ENCODE data around the gene VPS18.

Gene VPS18

GRCh38 chr15:40886586-40886985 is 7.7 kb upstream of the VPS18 start:
- no peak; the same call in 2 of the 3 replicates for ATAC-seq
- TF ChIP-seq ZC3H10 (CRISPR knock-in tag; IDR thresholded peaks at IDR 0.05): no peak
- TF ChIP-seq ARNTL (CRISPR knock-in tag; IDR thresholded peaks at IDR 0.05; ENCODE audit: borderline replicate concordance, low read depth): no peak
- TF ChIP-seq ESRRG (CRISPR knock-in tag; IDR thresholded peaks at IDR 0.05): no peak
- TF ChIP-seq, protein P1, sequence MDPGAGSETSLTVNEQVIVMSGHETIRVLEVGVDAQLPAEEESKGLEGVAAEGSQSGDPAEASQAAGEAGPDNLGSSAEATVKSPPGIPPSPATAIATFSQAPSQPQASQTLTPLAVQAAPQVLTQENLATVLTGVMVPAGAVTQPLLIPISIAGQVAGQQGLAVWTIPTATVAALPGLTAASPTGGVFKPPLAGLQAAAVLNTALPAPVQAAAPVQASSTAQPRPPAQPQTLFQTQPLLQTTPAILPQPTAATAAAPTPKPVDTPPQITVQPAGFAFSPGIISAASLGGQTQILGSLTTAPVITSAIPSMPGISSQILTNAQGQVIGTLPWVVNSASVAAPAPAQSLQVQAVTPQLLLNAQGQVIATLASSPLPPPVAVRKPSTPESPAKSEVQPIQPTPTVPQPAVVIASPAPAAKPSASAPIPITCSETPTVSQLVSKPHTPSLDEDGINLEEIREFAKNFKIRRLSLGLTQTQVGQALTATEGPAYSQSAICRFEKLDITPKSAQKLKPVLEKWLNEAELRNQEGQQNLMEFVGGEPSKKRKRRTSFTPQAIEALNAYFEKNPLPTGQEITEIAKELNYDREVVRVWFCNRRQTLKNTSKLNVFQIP (CRISPR knock-in tag; IDR thresholded peaks at IDR 0.05; ENCODE audit: borderline replicate concordance, low read depth): no peak
- no peak for TF ChIP-seq PATZ1 (CRISPR knock-in tag; IDR thresholded peaks at IDR 0.05; ENCODE audit: borderline replicate concordance)
- no peak for TF ChIP-seq ZFP30 (CRISPR knock-in tag; IDR thresholded peaks at IDR 0.05)
- no peak for TF ChIP-seq SNAI2 (CRISPR knock-in tag; IDR thresholded peaks at IDR 0.05)
- no peak for TF ChIP-seq CREB5 (CRISPR knock-in tag; IDR thresholded peaks at IDR 0.05; ENCODE audit: low read depth)
- TF ChIP-seq OSR1 (CRISPR knock-in tag; IDR thresholded peaks at IDR 0.05): no peak
- TF ChIP-seq TOX (CRISPR knock-in tag; IDR thresholded peaks at IDR 0.05; ENCODE audit: borderline replicate concordance): no peak
- TF ChIP-seq, protein P2, sequence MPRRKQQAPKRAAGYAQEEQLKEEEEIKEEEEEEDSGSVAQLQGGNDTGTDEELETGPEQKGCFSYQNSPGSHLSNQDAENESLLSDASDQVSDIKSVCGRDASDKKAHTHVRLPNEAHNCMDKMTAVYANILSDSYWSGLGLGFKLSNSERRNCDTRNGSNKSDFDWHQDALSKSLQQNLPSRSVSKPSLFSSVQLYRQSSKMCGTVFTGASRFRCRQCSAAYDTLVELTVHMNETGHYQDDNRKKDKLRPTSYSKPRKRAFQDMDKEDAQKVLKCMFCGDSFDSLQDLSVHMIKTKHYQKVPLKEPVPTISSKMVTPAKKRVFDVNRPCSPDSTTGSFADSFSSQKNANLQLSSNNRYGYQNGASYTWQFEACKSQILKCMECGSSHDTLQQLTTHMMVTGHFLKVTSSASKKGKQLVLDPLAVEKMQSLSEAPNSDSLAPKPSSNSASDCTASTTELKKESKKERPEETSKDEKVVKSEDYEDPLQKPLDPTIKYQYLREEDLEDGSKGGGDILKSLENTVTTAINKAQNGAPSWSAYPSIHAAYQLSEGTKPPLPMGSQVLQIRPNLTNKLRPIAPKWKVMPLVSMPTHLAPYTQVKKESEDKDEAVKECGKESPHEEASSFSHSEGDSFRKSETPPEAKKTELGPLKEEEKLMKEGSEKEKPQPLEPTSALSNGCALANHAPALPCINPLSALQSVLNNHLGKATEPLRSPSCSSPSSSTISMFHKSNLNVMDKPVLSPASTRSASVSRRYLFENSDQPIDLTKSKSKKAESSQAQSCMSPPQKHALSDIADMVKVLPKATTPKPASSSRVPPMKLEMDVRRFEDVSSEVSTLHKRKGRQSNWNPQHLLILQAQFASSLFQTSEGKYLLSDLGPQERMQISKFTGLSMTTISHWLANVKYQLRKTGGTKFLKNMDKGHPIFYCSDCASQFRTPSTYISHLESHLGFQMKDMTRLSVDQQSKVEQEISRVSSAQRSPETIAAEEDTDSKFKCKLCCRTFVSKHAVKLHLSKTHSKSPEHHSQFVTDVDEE (CRISPR knock-in tag; IDR thresholded peaks at IDR 0.05): no peak
- TF ChIP-seq GLIS3 (CRISPR knock-in tag; IDR thresholded peaks at IDR 0.05): no peak
- TF ChIP-seq TCF4 (CRISPR knock-in tag; IDR thresholded peaks at IDR 0.05; ENCODE audit: borderline replicate concordance): no peak
- TF ChIP-seq PPARA (CRISPR knock-in tag; IDR thresholded peaks at IDR 0.05; ENCODE audit: borderline replicate concordance): no peak
- no peak for TF ChIP-seq ZNF8 (CRISPR knock-in tag; IDR thresholded peaks at IDR 0.05)
- no peak for TF ChIP-seq BACH2 (CRISPR knock-in tag; IDR thresholded peaks at IDR 0.05; ENCODE audit: borderline replicate concordance)
- no peak for TF ChIP-seq ZFP3 (CRISPR knock-in tag; IDR thresholded peaks at IDR 0.05)
- TF ChIP-seq, protein P3, sequence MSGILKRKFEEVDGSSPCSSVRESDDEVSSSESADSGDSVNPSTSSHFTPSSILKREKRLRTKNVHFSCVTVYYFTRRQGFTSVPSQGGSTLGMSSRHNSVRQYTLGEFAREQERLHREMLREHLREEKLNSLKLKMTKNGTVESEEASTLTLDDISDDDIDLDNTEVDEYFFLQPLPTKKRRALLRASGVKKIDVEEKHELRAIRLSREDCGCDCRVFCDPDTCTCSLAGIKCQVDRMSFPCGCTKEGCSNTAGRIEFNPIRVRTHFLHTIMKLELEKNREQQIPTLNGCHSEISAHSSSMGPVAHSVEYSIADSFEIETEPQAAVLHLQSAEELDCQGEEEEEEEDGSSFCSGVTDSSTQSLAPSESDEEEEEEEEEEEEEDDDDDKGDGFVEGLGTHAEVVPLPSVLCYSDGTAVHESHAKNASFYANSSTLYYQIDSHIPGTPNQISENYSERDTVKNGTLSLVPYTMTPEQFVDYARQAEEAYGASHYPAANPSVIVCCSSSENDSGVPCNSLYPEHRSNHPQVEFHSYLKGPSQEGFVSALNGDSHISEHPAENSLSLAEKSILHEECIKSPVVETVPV (CRISPR knock-in tag; IDR thresholded peaks at IDR 0.05): no peak

DNA sequence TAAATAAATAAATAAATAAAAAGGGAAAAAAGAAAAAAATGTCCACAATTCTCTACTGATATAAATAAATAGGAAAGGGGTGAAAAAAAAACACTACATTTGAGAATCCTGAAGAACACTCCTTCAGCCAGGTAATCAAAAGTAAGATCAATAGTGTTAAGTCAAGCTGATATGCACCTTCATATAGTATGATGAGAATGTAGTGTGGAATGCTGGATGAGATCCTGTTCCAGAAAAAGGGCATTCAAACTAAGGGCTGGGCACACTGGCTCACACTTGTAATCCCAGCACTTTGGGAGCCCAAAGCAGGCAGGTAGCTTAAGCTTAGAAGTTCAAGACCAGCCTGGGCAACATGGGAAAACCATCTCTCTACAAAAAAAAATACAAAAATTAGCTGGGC is 5.1 kb upstream of the VPS18 start:
- ATAC-seq: no peak
- TF ChIP-seq CSDC2 (CRISPR knock-in tag; IDR thresholded peaks at IDR 0.05) (no peak), ZNF8 (CRISPR knock-in tag; IDR thresholded peaks at IDR 0.05) (no peak), ZFP3 (CRISPR knock-in tag; IDR thresholded peaks at IDR 0.05) (no peak), GLIS3 (CRISPR knock-in tag; IDR thresholded peaks at IDR 0.05) (no peak), ZNF70 (CRISPR knock-in tag; IDR thresholded peaks at IDR 0.05) (no peak)
- TF ChIP-seq, protein P3 (CRISPR knock-in tag; IDR thresholded peaks at IDR 0.05): no peak

DNA sequence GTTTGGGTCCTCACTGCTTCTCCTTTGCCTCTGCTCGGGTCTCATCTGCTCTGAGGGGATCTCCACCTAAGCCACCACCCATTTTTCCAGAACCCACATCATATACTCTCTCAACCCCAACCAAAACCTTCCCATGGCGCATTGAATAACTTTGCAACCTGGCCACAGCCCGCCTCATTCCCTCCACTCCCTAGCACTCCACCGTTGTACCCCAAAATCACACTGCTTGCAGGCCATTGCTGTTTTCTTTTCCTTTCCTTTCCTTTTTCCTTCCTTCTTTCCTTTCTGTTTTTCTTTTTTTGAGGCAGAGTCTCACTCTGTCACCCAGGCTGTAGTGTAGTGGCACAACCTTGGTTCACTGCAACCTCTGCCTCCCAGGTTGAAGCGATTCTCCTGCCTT is 3.1 kb upstream of the VPS18 start:
- ATAC-seq: no peak
- no peak for TF ChIP-seq ZNF565 (CRISPR knock-in tag; conservative IDR thresholded peaks at IDR 0.05; ENCODE audit: low read depth)
- TF ChIP-seq GLIS3 (CRISPR knock-in tag; IDR thresholded peaks at IDR 0.05): no peak
- TF ChIP-seq ZFP3 (CRISPR knock-in tag; IDR thresholded peaks at IDR 0.05): no peak

All from SK-N-SH treated with all-trans-retinoic acid at 6 μM for 48 hours (cell line).